NCI-H1417 treated with DMSO at 0.1 percent for 48 hours (cell line): ENCODE measurements around the gene WNT16.
"Not testable (repeated sequence)": the region's sequence is repeated elsewhere in the genome, so short reads cannot be mapped to it uniquely, and the experiment has no call there.

Experiments
- DNase-seq: peaks from one replicate; lab custom pipeline; 2025; lab: John Stamatoyannopoulos, UW

WNT16 gene

GRCh38 chr7:121306565-121306964 is 22.2 kb upstream of the WNT16 start:
- DNase-seq = no peak

- no peak for DNase-seq
Measured at GRCh38 chr7:121307021-121307574, 21.7 kb upstream of the WNT16 start.

- no peak for DNase-seq
Measured at GRCh38 chr7:121313220-121313792, 15.5 kb upstream of the WNT16 start.

GRCh38 chr7:121313793-121314676 is 14.8 kb upstream of the WNT16 start:
- peak; percentile 73 for DNase-seq

- not testable (repeated sequence) for DNase-seq
Measured at GRCh38 chr7:121315170-121315569, 13.6 kb upstream of the WNT16 start.

GRCh38 chr7:121322460-121322859 is 6.3 kb upstream of the WNT16 start:
- DNase-seq = peak; percentile 63

- no peak for DNase-seq
Measured at GRCh38 chr7:121323515-121324302, 5.1 kb upstream of the WNT16 start.

GRCh38 chr7:121327671-121328070 is 1.1 kb upstream of the WNT16 start:
- DNase-seq = no peak

- DNase-seq = no peak
Measured at GRCh38 chr7:121329191-121330052, 622 bp downstream of the WNT16 start.

GRCh38 chr7:121330053-121330833 is 1.4 kb downstream of the WNT16 start:
- DNase-seq = no peak

- DNase-seq = no peak
Measured at GRCh38 chr7:121331048-121331447, 2.2 kb downstream of the WNT16 start.

GRCh38 chr7:121331574-121331973 is 2.8 kb downstream of the WNT16 start:
- no peak for DNase-seq

GRCh38 chr7:121334376-121334775 is 5.6 kb downstream of the WNT16 start:
- DNase-seq = no peak

GRCh38 chr7:121334875-121335648 is 6.3 kb downstream of the WNT16 start:
- no peak for DNase-seq

- no peak for DNase-seq
Measured at GRCh38 chr7:121336579-121336978, 7.8 kb downstream of the WNT16 start.

- no peak for DNase-seq
Measured at GRCh38 chr7:121337398-121337797, 8.6 kb downstream of the WNT16 start.

GRCh38 chr7:121339082-121339481 is 10.3 kb downstream of the WNT16 start:
- no peak for DNase-seq

- no peak for DNase-seq
Measured at GRCh38 chr7:121341933-121342332, 13.1 kb downstream of the WNT16 start.

GRCh38 chr7:121342631-121343030 is 13.8 kb downstream of the WNT16 start:
- no peak for DNase-seq

- no peak for DNase-seq
Measured at GRCh38 chr7:121343302-121343701, 14.5 kb downstream of the WNT16 start.
